Ovary (tissue), 3 donors: Measurements from ENCODE around the gene ARSJ.

Experiments used
- POLR2A ChIP-seq: fragments of 450-650 bp; IDR thresholded peaks from one replicate; pipeline ENCODE4 v1.6.1; 2017; ENCODE audit warnings: antibody characterized with exemption, mild to moderate bottlenecking, moderate library complexity
- TF ChIP-seq, protein P1 (sequence below), 3 donors: fragments of 450-650 bp in 2 of 3; fragments of 200-600 bp in 1 of 3; IDR thresholded peaks; one replicate each; pipeline versions ENCODE4 v1.5.1 to v1.8.0; 2016 to 2022; ENCODE audit warnings: antibody characterized with exemption in 3 of 3, mild to moderate bottlenecking in 1 of 3
- donor health status: DM: no; HTN: no; CAD: no.

DNA sequence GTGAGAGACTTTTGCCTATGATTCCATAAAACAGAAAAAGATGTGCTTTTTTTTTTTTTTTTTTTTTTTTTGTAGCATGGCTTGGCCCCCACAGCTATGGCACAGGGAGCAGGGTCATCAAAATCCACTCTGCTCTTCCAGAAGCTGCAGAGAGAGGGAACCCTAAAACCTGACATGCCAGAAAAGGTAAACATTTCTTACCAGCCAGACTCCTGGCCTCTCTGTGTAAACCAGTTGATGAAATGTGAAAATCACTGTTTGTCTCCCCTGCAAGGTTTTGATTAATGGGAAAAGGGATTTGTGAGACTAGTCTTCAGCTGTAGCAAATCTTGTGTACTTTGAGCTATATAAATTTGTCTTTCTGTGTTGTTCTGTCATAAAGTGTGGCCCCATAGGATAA, 105.9 kb downstream of the ARSJ start:
- TF ChIP-seq, protein P1, sequence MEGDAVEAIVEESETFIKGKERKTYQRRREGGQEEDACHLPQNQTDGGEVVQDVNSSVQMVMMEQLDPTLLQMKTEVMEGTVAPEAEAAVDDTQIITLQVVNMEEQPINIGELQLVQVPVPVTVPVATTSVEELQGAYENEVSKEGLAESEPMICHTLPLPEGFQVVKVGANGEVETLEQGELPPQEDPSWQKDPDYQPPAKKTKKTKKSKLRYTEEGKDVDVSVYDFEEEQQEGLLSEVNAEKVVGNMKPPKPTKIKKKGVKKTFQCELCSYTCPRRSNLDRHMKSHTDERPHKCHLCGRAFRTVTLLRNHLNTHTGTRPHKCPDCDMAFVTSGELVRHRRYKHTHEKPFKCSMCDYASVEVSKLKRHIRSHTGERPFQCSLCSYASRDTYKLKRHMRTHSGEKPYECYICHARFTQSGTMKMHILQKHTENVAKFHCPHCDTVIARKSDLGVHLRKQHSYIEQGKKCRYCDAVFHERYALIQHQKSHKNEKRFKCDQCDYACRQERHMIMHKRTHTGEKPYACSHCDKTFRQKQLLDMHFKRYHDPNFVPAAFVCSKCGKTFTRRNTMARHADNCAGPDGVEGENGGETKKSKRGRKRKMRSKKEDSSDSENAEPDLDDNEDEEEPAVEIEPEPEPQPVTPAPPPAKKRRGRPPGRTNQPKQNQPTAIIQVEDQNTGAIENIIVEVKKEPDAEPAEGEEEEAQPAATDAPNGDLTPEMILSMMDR (IDR thresholded peaks at IDR 0.05): no peak
- TF ChIP-seq POLR2A: no peak
